GM18505 (cell line): ENCODE measurements around the gene TSR1.

ENCODE experiments used
- ATAC-seq: cut with Tn5 transposase; IDR thresholded peaks from one replicate; pipeline ENCODE4 v1.9.1; 2021; ENCODE audit not compliant: unreplicated experiment
- POLR2A ChIP-seq: IDR thresholded peaks from 4 replicates; pipeline ENCODE4 v1.6.1; 2011; ENCODE audit warnings: borderline replicate concordance; ENCODE audit not compliant: insufficient read depth, insufficient read length; ENCODE audit errors: extremely low read depth

TSR1 gene

GRCh38 chr17:2336215-2336851 is at the start of gene TSR1:
Gene TSR1, minus strand, starts transcription at chr17:2336457. Its CDS starts 30 bp downstream, at chr17:2336427.
- ATAC-seq: peak; percentile 53
- TF ChIP-seq POLR2A: peak; percentile 91

- ATAC-seq: no peak
These were observed 49.3 kb upstream of the TSR1 start for GRCh38 chr17:2385240-2386210.

DNA sequence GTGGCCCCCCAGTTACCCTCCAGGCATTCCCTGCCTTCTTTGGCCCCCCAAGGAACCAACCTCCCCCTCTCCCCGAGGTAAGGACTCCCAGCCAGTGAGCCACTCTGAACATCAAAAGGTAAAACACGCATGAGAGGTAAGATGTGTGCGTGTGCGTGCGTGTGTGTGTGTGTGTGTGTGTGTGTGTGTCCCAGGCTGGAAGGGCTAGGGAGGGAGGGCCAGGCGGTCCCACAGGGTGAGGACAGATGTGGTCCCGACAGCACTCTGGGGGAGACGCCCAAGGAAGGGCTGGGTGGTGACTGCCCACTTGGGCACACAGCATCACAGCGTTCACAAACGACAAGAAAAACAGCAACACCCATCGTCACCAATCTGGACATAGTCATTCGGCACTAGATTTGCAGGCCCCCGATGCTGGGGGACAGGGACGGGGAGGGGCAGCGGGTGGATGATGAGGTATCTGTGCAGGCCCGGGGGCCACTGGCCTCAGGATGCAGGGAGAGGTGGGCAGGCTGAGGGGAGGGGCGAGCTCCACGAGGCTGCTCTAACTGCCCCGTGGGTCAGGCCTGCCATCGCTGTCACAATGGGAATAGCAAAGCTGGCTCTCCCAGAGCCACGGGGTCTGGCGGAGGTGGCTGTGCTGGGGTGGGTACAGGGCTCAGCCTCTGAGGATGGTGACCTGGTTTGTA is 48.3 kb upstream of the TSR1 start:
- no peak for ATAC-seq
- no peak for TF ChIP-seq POLR2A

More at GRCh38 chr17:2385240-2386210, 49.3 kb upstream of the TSR1 start:
- TF ChIP-seq POLR2A: no peak

GRCh38 chr17:2383628-2384167 is 47.4 kb upstream of the TSR1 start:
- no peak for TF ChIP-seq POLR2A
- no peak for ATAC-seq

- no peak for ATAC-seq
- TF ChIP-seq POLR2A: no peak
These were observed 44.8 kb upstream of the TSR1 start for GRCh38 chr17:2380950-2381649.

DNA sequence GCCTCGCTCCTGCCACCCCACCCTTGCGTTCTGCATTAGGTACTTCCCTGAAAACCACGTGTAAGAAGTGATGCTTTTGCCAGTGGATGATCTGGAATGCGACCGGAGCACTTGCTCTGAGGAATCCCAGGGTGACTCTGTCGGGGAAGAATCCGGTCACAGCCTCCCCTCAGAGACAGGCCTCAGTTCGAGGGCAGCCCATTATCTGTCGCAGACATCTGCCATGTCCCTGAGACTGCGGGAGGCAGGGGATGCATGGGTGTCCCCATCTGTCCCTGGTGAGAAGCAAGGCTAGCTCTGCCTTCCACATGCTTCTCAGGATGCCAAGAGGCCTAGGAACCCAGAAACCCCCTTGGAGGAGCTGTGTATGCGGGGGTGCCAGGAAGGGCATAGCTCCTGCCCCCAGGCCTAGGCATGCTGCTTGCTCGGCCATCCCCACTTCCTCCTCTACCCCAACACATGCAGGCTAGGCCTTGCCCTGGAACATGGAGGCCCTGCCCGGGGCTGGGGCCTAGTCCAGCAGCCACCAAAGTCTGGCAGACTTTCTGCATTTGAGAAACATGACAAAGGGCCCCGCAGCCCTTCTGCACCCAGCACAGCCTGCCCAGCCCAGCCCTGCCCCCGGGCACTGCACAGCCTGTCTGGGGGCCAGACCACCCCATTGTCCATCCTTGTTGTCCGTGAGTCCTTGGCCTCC is 44.1 kb upstream of the TSR1 start:
- no peak for ATAC-seq
- no peak for TF ChIP-seq POLR2A

DNA sequence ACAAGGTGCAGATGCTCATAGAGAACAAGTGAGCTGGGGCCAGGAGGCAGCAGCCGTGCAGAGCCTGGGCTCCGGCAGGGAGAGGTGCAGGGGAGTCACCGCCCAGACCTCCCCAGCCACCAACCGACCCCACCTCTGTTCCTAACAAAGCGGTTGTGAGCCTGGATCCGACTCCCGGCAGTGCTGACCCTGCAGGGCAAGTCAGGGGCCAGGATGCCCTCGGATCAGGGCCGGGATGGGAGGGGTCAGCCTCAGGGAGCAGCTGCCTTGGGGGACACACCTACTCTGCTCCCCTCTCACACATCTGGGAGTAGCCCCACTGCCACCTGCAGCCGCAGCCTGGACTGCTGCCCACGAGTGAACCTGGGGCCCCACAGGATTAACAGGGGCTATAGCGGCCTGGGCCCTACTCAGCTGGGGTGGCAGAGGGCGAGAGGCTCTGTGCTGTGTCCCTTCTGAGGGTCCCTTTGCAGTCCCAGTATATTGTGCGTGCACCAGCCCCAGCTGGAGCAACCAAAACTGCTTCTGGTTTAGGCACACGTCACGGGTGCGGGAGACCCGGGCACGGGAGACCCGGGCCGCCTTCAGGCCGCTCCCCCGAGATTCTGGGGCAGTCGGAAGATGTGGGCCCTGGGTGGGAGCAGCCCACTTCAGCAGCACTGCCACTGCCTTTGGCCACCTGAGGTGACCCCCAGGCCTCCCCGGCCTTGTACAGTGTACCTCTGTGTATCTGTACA is 43.4 kb upstream of the TSR1 start:
- no peak for TF ChIP-seq POLR2A
- ATAC-seq: no peak

DNA sequence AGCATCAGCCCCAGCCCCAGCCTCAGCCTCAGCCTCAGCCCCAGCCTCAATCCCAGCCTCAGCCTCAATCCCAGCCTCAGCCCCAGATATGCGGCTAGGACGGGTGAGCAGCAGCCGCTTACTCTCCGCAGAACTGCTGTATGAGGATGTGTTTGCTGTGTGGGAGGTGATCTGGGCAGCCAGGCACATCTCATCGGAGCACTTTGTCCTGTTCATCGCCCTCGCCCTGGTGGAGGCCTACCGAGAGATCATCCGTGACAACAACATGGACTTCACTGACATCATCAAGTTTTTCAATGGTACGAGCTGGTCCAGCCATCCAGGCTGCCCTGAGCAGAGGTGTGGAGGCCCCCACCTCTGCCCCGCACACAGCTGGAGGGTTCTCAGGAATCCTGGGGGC is 42.6 kb upstream of the TSR1 start:
- TF ChIP-seq POLR2A: no peak
- ATAC-seq: no peak

DNA sequence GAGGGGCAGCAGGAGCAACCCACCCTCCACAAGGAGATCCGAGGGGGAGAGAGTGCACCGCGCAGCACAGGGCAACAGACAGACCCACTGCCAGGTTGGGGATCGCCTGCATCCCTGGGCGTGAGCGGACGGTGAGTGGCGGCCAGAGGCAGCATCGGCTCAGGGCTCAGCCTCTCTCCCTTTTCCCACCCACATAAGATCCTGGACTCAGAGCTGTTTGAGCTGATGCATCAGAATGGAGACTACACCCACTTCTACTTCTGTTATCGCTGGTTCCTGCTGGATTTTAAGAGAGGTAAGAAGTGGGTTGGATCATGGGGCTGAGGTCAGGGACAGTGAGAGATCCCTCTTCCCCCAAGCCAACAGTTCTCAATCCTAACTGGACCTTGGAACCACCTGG is 41.4 kb upstream of the TSR1 start:
- ATAC-seq: no peak
- no peak for TF ChIP-seq POLR2A

DNA sequence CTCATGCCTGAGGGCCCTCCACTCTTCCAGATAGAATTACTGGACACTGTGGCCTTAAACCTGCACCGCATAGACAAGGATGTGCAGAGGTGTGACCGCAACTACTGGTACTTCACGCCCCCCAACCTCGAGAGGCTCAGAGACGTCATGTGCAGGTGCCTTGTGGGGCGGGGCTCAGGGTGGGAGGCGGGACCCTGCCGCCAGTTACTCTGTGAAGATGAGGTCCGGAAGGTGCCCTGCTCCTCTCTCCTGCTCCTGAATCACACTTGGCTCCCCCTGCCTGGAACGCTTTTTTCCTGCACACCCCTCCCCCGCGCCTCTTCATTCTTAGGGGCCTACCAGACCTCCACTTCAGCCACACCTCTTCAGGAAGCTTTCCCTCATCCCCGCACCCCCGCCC is 39.9 kb upstream of the TSR1 start:
- no peak for TF ChIP-seq POLR2A

DNA sequence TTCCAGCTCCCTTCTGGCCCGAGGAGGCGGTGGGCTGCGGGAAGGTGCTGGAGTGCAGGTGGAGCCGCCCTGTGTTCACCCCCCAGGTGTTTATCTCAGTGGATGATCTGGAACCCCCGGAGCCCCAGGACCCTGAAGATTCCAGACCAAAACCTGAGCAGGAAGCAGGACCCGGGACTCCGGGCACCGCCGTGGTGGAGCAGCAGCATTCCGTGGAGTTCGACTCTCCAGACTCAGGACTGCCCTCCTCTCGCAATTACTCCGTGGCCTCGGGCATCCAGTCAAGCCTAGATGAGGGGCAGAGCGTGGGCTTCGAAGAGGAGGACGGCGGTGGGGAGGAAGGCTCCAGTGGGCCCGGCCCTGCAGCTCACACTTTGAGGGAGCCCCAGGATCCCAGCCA is 39.1 kb upstream of the TSR1 start:
- ATAC-seq: no peak
- no peak for TF ChIP-seq POLR2A

More for the DNA sequence above, 39.9 kb upstream of the TSR1 start:
- no peak for ATAC-seq
